Astrocyte (in vitro differentiated cells and primary cell): ENCODE data around the gene SLC38A10. TPM values are rescaled to one million over a fixed set of nuclear protein-coding genes. Genes with fewer than 3 reads are reported as not detected.

Experiments
- DNase-seq: peaks from one replicate; pipeline ENCODE4 v3.0.0-alpha.2; 2010; ENCODE audit warnings: low read depth
- FAIRE-seq: peaks from 2 replicates; lab custom pipeline; 2011; peaks lifted over from hg19 to GRCh38; lab: Jason Lieb, UNC
- H2AFZ ChIP-seq: 2 replicates; pipeline ENCODE4 v1.6.0; 2012; ENCODE audit warnings: low read depth, low read length, inconsistent platforms
- H3K27ac ChIP-seq: 2 replicates; pipeline ENCODE4 v1.5.1; 2011; ENCODE audit warnings: low read depth, low read length, inconsistent platforms
- H3K27me3 ChIP-seq: 2 replicates; pipeline ENCODE4 v1.6.0; 2011; ENCODE audit warnings: low read length, inconsistent platforms; ENCODE audit not compliant: insufficient read depth
- H3K36me3 ChIP-seq: 2 replicates; pipeline ENCODE4 v1.5.1; 2011; ENCODE audit warnings: low read length, inconsistent platforms; ENCODE audit not compliant: insufficient read depth
- H3K4me1 ChIP-seq: 2 replicates; pipeline ENCODE4 v1.5.1; 2011; ENCODE audit warnings: low read length, inconsistent platforms; ENCODE audit not compliant: insufficient read depth
- H3K4me2 ChIP-seq: 2 replicates; pipeline ENCODE4 v1.6.0; 2012; ENCODE audit warnings: low read length, inconsistent platforms
- H3K4me3 ChIP-seq: 2 replicates; pipeline ENCODE4 v1.5.1; 2011; ENCODE audit warnings: low read depth, mild to moderate bottlenecking, low read length, inconsistent platforms; ENCODE audit not compliant: insufficient read depth
- H3K79me2 ChIP-seq: 2 replicates; pipeline ENCODE4 v1.6.0; 2012; ENCODE audit warnings: mild to moderate bottlenecking, low read length, inconsistent platforms; ENCODE audit not compliant: insufficient read depth
- H3K9ac ChIP-seq: 2 replicates; pipeline ENCODE4 v1.6.0; 2012; ENCODE audit warnings: mild to moderate bottlenecking, low read length, inconsistent platforms
- H3K9me3 ChIP-seq: 2 replicates; pipeline ENCODE4 v1.5.1; 2012; ENCODE audit warnings: low read depth, mild to moderate bottlenecking, low read length, inconsistent platforms; ENCODE audit not compliant: insufficient read depth
- H4K20me1 ChIP-seq: 2 replicates; pipeline ENCODE4 v1.6.0; 2012; ENCODE audit warnings: low read length, inconsistent platforms; ENCODE audit not compliant: insufficient read depth
- H3K27ac Mint-ChIP-seq: one replicate; pipeline ENCODE4 v1.8.0; 2021; ENCODE audit warnings: mild to moderate bottlenecking, mixed read lengths; ENCODE audit not compliant: unreplicated experiment
- H3K27me3 Mint-ChIP-seq: one replicate; pipeline ENCODE4 v1.8.0; 2021; ENCODE audit warnings: low read depth, mixed read lengths; ENCODE audit not compliant: unreplicated experiment
- H3K36me3 Mint-ChIP-seq: one replicate; pipeline ENCODE4 v1.8.0; 2021; ENCODE audit warnings: low read depth, mixed read lengths; ENCODE audit not compliant: unreplicated experiment
- H3K4me1 Mint-ChIP-seq: one replicate; pipeline ENCODE4 v1.8.0; 2021; ENCODE audit warnings: low read depth, mixed read lengths; ENCODE audit not compliant: unreplicated experiment
- H3K4me3 Mint-ChIP-seq: one replicate; pipeline ENCODE4 v1.8.0; 2021; ENCODE audit warnings: mild to moderate bottlenecking, moderate library complexity, mixed read lengths; ENCODE audit not compliant: unreplicated experiment
- H3K9me3 Mint-ChIP-seq: one replicate; pipeline ENCODE4 v1.8.0; 2021; ENCODE audit warnings: mild to moderate bottlenecking, mixed read lengths; ENCODE audit not compliant: unreplicated experiment
- CTCF ChIP-seq: IDR thresholded peaks from 2 replicates; pipeline ENCODE4 v1.5.1; 2011; ENCODE audit warnings: low read depth, mild to moderate bottlenecking, inconsistent platforms, low read length, moderate library complexity; ENCODE audit not compliant: insufficient read depth
- EZH2 ChIP-seq: IDR thresholded peaks from 2 replicates; pipeline ENCODE4 v1.6.1; 2012; ENCODE audit warnings: mild to moderate bottlenecking, low read length, inconsistent platforms; ENCODE audit not compliant: insufficient read depth
- total RNA-seq: library from RNA; stranded (reverse); gene quantifications from 2 replicates; pipeline ENCODE4 v1.2.1, GENCODE V29; 2021

The SLC38A10 gene
- total RNA-seq, 1 donor from 2014 or later = 71.4 TPM

GRCh38 chr17:81265576-81265975 is 29.5 kb downstream of the SLC38A10 start:
- Mint-ChIP-seq H3K27me3 (no peaks in the 10 kb centered on the region), H3K36me3 (peaks cover 31% of the 10 kb centered on the region), H3K4me1 (no peaks in the 10 kb centered on the region), H3K9me3 (no peaks in the 10 kb centered on the region), H3K27ac (no peak overlapping the region), H3K4me3 (no peak overlapping the region)
- Histone ChIP-seq H4K20me1 (peaks cover 9% of the 10 kb centered on the region), H3K4me3 (no peak overlapping the region), H2AFZ (no peak overlapping the region), H3K9ac (no peak overlapping the region), H3K4me2 (no peak overlapping the region), H3K27ac (no peak overlapping the region), H3K27me3 (no peaks in the 10 kb centered on the region), H3K4me1 (no peaks in the 10 kb centered on the region), H3K9me3 (no peaks in the 10 kb centered on the region), H3K36me3 (peaks cover 11% of the 10 kb centered on the region), H3K79me2 (no peaks in the 10 kb centered on the region)
- DNase-seq (no peak), FAIRE-seq (no peak)
- TF ChIP-seq EZH2 = no peak
- no peak for TF ChIP-seq CTCF

- Mint-ChIP-seq H3K4me3 (no peak overlapping the region), H3K27me3 (no peaks in the 10 kb centered on the region), H3K9me3 (no peaks in the 10 kb centered on the region), H3K36me3 (peaks cover 33% of the 10 kb centered on the region), H3K27ac (no peak overlapping the region), H3K4me1 (no peaks in the 10 kb centered on the region)
- DNase-seq = no peak
- peaks cover 8% of the 10 kb centered on the region for H3K36me3 ChIP-seq
- H3K4me1 ChIP-seq = no peaks in the 10 kb centered on the region
- H3K4me3 ChIP-seq = no peak overlapping the region
- no peak overlapping the region for H3K9ac ChIP-seq
- peaks cover 9% of the 10 kb centered on the region for H4K20me1 ChIP-seq
- no peak overlapping the region for H3K4me2 ChIP-seq
- FAIRE-seq = no peak
- H3K79me2 ChIP-seq = no peaks in the 10 kb centered on the region
- TF ChIP-seq EZH2 (no peak), CTCF (no peak)
- no peaks in the 10 kb centered on the region for H3K27me3 ChIP-seq
- no peaks in the 10 kb centered on the region for H3K9me3 ChIP-seq
- H2AFZ ChIP-seq = no peak overlapping the region
- H3K27ac ChIP-seq = no peak overlapping the region
Measured at GRCh38 chr17:81264640-81265039, 30.5 kb downstream of the SLC38A10 start.

DNA sequence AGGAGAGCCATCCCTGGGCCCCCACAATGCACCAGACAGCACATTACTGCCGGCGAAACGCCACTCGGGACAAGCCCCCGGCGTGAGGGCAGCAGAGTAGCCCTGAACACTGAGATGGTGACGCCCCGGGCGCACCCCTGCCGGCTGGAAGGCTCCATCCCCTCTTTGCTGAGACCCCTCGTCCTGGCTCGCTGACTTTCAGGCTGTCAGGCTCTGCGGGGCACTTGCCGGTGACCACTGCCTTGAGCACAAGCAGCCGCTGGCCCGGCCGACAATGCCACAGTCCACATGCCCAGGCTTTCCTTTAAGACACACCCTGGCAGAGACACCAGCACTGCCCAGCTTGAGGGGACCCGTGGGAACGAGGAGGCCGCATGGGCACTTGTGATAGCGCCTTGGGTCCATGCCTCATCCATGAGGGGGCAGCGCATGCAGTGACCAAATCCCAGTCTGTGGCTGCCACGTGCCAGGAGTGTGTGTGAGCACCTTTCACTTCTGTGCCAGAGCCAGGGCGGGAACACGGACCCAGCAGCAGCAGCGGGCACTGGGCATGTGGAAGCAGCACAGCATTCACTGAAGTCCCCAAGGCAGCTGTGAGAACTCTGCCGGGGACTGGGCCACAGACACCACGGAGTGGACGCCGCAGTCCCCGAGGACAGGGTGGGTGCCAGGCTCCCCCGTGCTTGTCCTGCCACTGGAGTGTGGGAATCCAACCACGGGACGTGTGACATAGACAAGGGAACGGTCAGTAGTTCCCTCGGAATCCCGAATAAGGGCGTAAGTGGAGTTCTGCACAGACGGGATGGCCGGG is 31.5 kb downstream of the SLC38A10 start:
- Histone ChIP-seq H4K20me1 (peaks cover 9% of the 10 kb centered on the region), H3K27me3 (no peaks in the 10 kb centered on the region), H3K9me3 (no peaks in the 10 kb centered on the region), H2AFZ (no peak overlapping the region), H3K36me3 (peaks cover 8% of the 10 kb centered on the region), H3K4me2 (no peak overlapping the region), H3K79me2 (no peaks in the 10 kb centered on the region), H3K27ac (no peak overlapping the region), H3K9ac (no peak overlapping the region), H3K4me3 (no peak overlapping the region), H3K4me1 (no peaks in the 10 kb centered on the region)
- no peak for TF ChIP-seq CTCF
- no peak for TF ChIP-seq EZH2
- DNase-seq (no peak), FAIRE-seq (no peak)
- Mint-ChIP-seq H3K4me3 (no peak overlapping the region), H3K27ac (no peak overlapping the region), H3K27me3 (no peaks in the 10 kb centered on the region), H3K4me1 (no peaks in the 10 kb centered on the region), H3K9me3 (no peaks in the 10 kb centered on the region), H3K36me3 (peaks cover 26% of the 10 kb centered on the region)
